HFFc6 (cell line): Measurements from ENCODE around the gene VEPH1. TPM values are rescaled to one million over a fixed set of nuclear protein-coding genes. Genes with fewer than 3 reads are reported as not detected.
"Not testable (repeated sequence)": the region's sequence is repeated elsewhere in the genome, so short reads cannot be mapped to it uniquely, and the experiment has no call there.

Experiments used
- DNase-seq: peaks from one replicate; pipeline ENCODE4 v3.0.0-alpha.2; 2018
- H3K27ac Mint-ChIP-seq: 2 replicates; pipeline ENCODE4 v1.8.0; 2020; ENCODE audit warnings: mild to moderate bottlenecking, mixed read lengths
- H3K27me3 Mint-ChIP-seq: 2 replicates; pipeline ENCODE4 v1.8.0; 2021; ENCODE audit warnings: mild to moderate bottlenecking, moderate library complexity, mixed read lengths; ENCODE audit not compliant: insufficient read depth
- H3K36me3 Mint-ChIP-seq: 2 replicates; pipeline ENCODE4 v1.8.0; 2021; ENCODE audit warnings: low read depth, mixed read lengths
- H3K4me1 Mint-ChIP-seq: 2 replicates; pipeline ENCODE4 v1.8.0; 2020; ENCODE audit warnings: low read depth, mixed read lengths
- H3K4me3 Mint-ChIP-seq: 2 replicates; pipeline ENCODE4 v1.8.0; 2020; ENCODE audit warnings: mild to moderate bottlenecking, moderate library complexity, mixed read lengths
- H3K9me3 Mint-ChIP-seq: 2 replicates; pipeline ENCODE4 v1.8.0; 2020; ENCODE audit warnings: mild to moderate bottlenecking, mixed read lengths
- CTCF ChIP-seq: fragments of 200-600 bp; sonication (generic); IDR thresholded peaks from 2 replicates; pipeline ENCODE4 v1.5.0; 2021; ENCODE audit warnings: antibody characterized with exemption, mild to moderate bottlenecking
- total RNA-seq, 6 experiments: library from RNA; stranded (reverse); fragmentation: NEBNext Ultra II Directional; extraction: Animal tissue kit (Norgen Biotek cat#: 25700); gene quantifications; 2 replicates in 1 of 6; 3 replicates in 5 of 6; pipeline ENCODE4 v1.2.3, GENCODE V29; 2021

Gene VEPH1
- total RNA-seq, 6 experiments from 2014 or later, result 33.3 to 72.7 (median 63.8) TPM

GRCh38 chr3:157353652-157354051, 149.6 kb downstream of the VEPH1 start:
- Mint-ChIP-seq H3K4me1 (peaks cover 50% of the 10 kb centered on the region), H3K27ac (no peak overlapping the region), H3K9me3 (no peaks in the 10 kb centered on the region), H3K36me3 (peaks cover 32% of the 10 kb centered on the region), H3K27me3 (no peaks in the 10 kb centered on the region), H3K4me3 (no peak overlapping the region)
- TF ChIP-seq CTCF, result no peak
- no peak for DNase-seq

DNA sequence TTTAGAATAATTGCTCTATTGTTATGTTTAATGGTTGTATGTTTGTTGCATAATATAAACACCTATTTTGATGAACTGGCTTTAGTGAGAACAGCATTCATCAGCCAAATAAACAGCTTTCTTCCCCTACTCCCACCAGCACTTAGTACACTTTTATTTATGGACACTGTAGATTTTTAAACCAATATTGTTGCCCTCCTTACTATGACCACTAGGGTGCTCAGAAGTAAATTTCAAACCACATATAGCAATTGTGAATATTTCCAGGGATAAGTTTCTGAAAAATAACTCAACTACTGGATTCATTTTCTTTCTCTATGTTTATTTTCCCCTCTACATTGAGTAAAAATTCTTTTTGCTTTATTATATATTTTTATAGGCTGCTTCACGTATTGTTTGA, 151.2 kb downstream of the VEPH1 start:
- peaks cover 26% of the 10 kb centered on the region for H3K36me3 Mint-ChIP-seq
- H3K9me3 Mint-ChIP-seq, result no peaks in the 10 kb centered on the region
- peaks cover 2% of the 10 kb centered on the region; the same call in 1 of the 2 replicates for H3K27me3 Mint-ChIP-seq
- H3K4me3 Mint-ChIP-seq, result no peak overlapping the region
- H3K27ac Mint-ChIP-seq, result no peak overlapping the region
- H3K4me1 Mint-ChIP-seq, result peaks cover 47% of the 10 kb centered on the region
- DNase-seq, result no peak
- peak; percentile 72 for TF ChIP-seq CTCF

DNA sequence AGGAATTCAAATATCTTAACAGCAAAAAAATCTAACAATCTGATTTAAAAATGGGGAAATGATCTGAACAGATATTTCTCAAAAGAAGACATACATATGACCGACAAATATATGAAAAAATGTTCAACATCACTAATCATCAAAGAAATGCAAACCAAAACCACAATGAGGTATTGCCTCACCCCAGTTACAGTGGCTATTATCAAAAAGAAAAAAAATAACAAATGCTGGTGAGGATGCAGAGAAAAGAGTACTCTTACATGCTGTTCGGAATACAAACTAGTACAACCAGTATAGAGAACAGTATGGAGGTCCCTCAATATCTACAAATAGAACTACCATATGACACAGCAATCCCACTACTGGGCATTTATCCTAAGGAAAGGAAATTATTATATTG, 152.6 kb downstream of the VEPH1 start:
- H3K4me3 Mint-ChIP-seq, H3K27me3 Mint-ChIP-seq, DNase-seq, H3K9me3 Mint-ChIP-seq: not testable (repeated sequence)
- peaks cover 26% of the 10 kb centered on the region for H3K36me3 Mint-ChIP-seq
- peaks cover 42% of the 10 kb centered on the region for H3K4me1 Mint-ChIP-seq
- 0 out of 2 replicates have a peak overlapping the region, but pooled peaks have one; percentile 3 for H3K27ac Mint-ChIP-seq

DNA sequence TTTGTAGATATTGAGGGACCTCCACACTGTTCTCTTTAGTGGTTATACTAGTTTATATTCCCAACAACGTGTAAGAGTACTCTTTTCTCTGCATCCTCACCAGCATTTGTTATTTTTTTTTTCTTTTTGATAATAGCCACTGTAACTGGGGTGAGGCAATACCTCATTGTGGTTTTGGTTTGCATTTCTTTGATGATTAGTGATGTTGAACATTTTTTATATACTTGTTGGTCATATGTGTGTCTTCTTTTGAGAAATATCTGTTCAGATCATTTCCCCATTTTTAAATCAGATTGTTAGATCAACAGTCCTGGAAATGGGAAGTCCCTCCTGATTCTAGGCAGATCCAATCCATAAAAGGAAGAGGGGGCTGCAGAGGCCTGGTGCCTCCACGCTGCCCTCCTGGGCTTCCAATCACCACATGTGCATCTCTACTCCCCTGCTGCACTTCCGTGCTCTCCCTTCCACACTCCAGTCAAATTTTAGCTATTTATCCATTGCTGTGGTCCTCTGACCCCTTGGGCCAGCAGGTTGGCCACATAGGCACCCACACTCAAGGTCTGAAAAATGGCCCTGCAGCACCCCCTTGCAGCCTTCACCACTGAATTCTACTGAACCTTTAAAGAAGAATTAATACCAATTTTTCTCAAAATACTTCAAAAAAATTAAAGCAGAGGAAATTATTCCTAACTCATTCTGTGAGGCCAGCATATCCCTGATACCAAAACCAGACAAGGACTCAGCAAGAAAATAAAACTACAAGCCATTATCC, 154.7 kb downstream of the VEPH1 start:
- Mint-ChIP-seq H3K36me3 (peaks cover 32% of the 10 kb centered on the region), H3K27ac (peak overlapping the region; percentile 29; the same call in 1 of the 2 replicates), H3K4me1 (peaks cover 25% of the 10 kb centered on the region)
- DNase-seq, result peak; percentile 6
- H3K4me3 Mint-ChIP-seq, H3K9me3 Mint-ChIP-seq, H3K27me3 Mint-ChIP-seq: not testable (repeated sequence)

GRCh38 chr3:157347577-157348303, 155.5 kb downstream of the VEPH1 start:
- no peak for DNase-seq
- TF ChIP-seq CTCF, result peak; percentile 59; the same call in 1 of the 2 replicates
- peaks cover 24% of the 10 kb centered on the region for H3K4me1 Mint-ChIP-seq
- peaks cover 33% of the 10 kb centered on the region for H3K36me3 Mint-ChIP-seq
- H3K27ac Mint-ChIP-seq, result no peak overlapping the region
- H3K4me3 Mint-ChIP-seq, result no peak overlapping the region
- H3K9me3 Mint-ChIP-seq, result peaks cover 4% of the 10 kb centered on the region; the same call in 1 of the 2 replicates
- H3K27me3 Mint-ChIP-seq, result peaks cover 2% of the 10 kb centered on the region; the same call in 1 of the 2 replicates

GRCh38 chr3:157336252-157337009, 166.8 kb downstream of the VEPH1 start:
- no peak overlapping the region for H3K4me3 Mint-ChIP-seq
- no peak for TF ChIP-seq CTCF

More at GRCh38 chr3:157336252-157337009, 166.8 kb downstream of the VEPH1 start:
- Mint-ChIP-seq H3K4me1 (peaks cover 44% of the 10 kb centered on the region), H3K27ac (peak overlapping the region; percentile 77), H3K36me3 (peaks cover 9% of the 10 kb centered on the region), H3K27me3 (no peaks in the 10 kb centered on the region), H3K9me3 (peaks cover 6% of the 10 kb centered on the region; the same call in 1 of the 2 replicates)
- peak; percentile 15 for DNase-seq
